AG08395 (cell line): ENCODE data around the gene ASCC2.
A peak's percentile ranks its signal among the peaks of the same experiment; 100 is the strongest.

Experiments used
- DNase-seq: peaks from one replicate; pipeline ENCODE4 v3.0.0; 2012; ENCODE audit warnings: mixed read lengths, low spot score

Gene ASCC2

DNA sequence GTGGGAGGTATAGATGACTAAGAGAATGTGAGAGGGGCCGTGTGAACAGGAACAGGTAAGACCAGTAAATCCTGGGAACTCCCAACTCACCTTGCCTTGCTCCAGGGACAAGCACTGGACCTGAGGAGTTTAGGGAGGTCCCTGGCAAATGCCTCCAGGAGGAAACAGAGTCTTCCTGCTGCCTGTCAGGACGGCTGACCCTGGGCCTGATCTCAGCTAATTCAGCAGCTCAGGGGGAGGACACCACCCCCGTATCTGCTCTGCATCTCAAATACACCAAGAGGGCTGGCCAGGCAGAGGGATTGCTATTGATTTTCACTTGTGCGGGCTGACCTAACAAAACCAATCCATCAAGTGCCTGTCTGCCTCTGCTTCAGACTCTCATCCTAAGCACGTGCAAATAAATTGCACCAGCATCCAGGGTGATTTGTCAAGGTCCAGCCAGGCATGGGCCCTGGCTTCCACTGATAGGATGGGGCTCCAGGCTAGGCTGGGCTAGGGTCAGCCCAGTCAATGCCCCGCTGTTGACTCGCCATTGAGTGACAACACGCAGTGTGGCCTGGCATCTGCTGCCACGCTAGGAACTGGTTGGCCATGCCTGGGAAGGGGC lies 50.6 kb downstream of the ASCC2 start:
- DNase-seq = no peak

DNA sequence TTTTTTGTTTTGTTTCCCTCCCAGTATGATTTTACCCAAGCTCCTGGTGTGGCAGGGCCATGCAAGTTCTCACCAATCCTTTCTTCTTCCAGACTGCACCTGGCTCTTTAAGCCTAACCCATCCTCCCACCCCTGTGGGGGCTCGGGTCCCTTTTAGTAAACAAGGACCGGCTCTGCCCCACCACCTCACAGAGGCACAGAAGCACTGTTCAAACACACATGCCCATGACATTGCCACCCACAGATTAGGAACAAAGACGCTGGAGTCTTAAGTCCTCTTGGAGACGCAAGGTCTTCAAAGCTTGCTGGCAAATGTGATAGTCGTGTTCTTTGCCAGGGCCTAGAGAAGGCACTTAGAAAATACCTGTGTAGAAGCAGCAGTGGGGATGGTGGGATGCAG lies 52.0 kb downstream of the ASCC2 start:
- no peak for DNase-seq

DNA sequence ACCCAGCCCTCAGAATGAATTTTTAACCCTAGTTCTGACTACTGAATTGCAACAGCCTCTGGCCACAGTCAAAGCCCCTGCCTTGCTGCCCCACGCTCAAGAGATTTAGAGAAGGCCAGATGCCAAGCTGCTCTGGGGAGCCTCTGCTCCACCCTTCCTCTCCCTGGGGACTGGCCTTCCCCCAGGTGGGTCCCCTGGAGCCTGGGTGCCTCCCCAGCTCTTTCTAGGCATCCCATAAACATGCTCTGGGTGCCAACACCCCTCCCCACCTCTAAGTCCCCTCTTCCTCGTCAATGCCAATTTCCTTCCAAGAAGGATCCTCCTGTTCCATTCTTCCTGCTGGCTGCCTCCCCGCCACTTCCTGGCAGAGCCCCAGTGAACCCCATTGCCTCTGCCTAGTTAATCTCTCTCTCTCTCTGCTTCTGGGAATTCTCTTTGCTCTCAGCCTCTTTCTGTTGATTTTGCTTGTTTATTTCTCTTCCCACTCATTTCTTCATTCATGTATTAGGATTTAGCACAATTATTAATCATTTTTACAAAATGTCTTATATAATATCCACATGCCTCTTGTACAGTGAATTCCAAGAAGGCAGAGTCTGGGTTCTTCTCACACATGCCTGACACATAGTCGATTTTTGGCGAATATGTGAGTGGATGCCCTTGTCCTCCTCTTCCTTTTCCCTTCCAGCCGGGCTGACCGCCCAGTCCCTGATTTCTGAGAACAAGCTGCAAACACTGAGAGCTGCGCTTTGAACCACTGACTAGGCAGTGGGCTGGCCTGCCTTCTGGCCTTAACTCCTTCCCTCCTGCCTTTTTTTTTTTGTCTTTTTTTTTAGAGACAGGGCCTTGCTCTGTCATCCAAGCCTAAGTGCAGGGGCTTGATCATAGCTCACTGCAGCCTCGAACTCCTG lies 53.4 kb downstream of the ASCC2 start:
- DNase-seq = peak; percentile 45

DNA sequence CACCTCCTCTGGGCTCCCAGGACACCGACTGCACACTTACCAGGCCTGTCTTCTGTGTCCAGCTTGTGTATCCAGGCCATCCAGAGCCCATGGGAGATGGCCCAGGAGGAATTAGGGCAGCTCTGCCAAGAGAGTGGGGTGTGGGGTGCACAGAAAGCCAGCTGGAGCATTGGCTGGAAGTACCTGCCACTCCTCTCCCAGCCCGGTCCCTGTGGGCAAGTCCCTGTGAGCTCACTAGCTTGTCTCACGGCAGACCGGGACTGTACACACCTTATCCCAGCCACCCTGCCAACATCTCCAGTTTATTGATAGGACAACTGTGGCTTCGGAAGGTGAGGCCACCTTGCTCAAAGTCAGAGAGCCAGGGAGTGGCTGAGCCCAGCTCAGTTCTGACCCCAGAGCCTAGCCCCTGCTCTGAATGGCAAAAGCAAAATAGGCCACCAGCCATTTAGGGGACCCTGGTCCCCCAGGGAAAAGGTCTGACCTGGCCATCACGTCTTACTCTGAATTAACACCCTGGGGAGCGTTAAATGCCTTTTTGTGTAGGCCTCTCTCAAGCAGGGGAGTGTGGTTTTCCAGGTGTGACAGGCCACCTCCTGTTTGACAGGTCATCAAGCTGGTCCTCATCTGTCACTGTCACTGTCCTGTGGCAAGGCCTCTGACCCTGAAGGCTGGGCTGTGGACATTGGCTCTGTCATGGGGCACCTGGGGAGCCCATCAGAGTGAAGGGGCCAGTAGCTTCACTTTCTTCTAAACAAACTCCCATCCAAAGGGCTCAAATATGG lies 55.8 kb downstream of the ASCC2 start:
- DNase-seq = peak; percentile 72

DNA sequence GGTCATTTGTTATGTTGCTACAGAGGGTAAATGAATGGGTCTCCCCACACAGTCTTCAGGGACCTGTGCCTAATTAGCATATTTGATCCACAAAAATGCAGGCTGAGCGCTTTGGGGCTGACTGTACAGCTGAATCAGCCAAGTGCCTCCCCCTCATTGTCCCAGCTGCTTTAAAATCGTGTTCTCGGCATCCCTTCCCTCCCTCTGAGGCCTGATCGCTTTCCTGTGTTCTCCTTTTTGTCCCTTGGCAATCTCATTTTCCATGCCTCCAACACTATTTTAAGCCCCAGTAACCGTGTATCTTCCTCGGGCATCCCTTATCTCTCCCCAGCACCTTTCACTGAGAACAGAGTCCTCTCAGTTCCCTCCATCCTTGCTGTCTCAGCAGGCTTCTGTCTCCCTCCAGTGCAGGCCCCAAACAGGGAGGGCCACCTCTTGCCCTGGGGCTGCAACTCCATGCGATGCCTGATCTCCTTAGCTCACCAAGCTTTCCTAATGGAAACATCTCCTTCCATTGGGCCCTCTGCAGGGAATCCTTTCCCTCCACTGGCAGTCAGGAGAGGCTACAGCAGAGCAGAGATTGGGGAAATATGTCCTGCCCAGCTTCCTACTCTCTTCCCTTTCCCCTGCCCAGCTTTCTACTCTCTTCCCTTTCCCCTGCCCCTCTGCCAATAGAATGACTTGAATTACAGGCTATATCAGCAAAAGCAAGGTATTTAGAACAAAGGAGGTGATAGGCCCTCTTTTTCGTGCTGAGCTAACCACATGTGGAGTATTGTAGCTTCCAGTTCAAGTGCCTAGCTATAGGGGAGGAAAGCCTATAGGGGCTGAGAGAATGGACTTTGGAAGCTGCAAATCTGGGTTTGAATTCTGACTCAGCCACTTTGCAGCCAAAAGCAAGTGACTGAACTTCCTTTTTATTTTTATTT lies 57.1 kb downstream of the ASCC2 start:
- peak; percentile 94 for DNase-seq

DNA sequence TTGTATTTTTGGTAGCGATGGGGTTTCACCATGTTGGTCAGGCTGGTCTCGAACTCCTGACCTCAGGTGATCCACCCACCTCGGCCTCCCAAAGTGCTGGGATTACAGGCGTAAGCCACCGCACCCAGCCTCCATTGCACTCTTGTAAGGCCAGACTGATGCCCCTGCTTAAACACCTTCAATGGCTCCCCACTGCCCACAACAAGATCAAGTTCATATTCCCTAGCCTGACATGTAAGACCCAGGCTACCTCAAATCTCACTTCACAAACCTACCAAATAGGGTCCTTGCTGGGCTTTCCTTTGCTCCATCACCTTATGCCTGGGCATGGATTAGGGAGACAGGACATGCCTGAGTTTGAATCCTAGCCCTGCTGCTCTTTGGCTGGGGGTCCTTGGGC lies 57.9 kb downstream of the ASCC2 start:
- DNase-seq = no peak

DNA sequence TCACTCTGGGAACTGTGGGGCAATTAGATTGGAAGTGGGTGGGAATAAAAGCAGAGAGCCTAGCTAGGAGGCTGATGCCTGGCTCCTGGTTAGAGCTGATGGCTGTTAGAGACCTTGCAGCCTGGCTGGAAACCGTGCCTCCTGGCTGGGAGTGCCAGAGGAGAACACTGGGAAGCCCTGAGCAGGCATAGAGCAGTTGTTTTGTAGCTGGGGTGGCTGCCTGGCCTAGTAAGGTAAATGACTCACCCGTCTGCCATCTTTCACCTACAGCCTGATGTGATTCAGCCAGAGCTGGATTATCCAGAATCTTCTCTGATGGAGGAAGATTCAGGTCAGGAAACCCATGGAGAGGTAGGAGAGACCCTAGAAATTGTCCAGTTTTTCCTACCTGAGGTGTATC lies 64.8 kb downstream of the ASCC2 start:
- DNase-seq = peak; percentile 20

DNA sequence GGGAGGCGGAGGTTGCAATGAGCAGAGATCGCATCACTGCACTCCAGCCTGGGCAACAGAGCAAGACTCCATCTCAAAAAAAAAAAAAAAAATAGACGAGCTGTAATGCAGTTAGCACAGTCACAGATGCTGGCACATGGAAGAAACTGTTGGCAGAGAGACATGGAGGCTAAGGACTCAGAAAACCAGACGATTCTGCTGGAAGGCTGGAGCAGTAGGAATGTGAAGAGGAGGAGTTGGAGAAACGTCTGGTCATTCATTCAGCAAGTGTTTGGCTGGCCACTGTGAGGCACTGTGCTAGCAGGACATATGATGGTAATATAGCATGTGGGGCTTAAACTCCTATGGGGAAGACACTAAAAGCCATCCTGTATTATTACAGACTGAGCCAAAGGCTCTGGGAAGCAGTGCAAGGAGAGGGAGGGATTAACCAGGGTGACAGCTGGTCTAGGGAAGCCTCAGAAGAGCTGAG lies 65.9 kb downstream of the ASCC2 start:
- DNase-seq = peak; percentile 86

DNA sequence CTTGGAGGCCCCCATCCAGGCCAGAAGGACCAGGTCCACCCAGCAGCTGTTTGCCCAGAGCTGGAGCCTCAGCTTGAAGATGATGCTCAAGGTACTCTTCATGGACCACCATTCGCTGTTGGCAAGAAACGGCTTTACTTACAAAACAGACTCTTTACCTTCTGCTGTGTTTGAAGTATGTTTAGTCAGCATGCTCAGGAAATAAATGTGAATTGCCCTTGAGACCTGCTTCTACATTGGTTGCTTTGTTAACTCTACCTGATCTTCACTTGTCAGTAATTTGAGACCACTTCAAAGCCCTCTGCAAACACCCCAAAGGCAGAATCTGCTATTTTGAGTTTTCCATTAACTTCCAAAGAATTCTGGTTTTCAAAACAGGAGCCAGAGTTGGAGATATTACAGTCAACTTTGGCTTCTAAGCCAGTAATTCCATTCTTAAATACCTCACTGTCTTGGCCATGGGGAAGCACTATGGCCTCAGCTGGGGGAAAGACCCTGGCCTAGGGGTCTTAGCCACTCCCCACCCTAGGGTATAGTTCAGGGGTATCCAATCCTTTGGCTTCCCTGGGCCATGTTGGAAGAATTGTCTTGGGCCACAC lies 68.3 kb downstream of the ASCC2 start:
- no peak for DNase-seq

DNA sequence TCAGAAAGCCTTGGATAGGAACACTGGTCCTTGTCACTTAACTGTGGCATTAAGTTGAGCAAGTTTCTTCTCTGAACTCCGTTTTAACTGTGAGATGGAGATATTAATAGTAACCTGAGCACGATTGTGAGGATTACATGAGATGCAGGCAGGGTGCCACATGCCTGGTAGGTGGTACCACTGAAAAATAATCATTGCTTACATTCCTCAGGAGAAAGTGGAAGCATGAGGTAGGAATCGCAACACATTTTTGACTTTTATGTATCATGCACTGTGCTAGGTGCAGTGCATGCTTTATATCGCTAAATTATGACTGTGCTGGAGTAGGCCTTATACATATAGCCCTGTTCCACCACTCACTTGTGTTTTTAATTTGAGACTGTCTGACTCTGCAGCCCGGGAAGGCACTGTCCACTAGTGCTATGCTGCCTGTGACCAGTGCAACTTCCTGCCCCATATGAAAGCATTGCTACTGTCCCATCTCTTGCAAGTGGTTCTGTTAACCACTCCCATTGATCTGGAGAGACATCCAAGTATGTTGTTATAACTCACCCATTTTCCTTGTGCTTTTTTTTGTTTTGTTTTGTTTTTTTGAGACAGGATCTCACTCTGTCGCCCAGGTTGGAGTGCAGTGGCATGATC lies 69.9 kb downstream of the ASCC2 start:
- peak; percentile 20 for DNase-seq

DNA sequence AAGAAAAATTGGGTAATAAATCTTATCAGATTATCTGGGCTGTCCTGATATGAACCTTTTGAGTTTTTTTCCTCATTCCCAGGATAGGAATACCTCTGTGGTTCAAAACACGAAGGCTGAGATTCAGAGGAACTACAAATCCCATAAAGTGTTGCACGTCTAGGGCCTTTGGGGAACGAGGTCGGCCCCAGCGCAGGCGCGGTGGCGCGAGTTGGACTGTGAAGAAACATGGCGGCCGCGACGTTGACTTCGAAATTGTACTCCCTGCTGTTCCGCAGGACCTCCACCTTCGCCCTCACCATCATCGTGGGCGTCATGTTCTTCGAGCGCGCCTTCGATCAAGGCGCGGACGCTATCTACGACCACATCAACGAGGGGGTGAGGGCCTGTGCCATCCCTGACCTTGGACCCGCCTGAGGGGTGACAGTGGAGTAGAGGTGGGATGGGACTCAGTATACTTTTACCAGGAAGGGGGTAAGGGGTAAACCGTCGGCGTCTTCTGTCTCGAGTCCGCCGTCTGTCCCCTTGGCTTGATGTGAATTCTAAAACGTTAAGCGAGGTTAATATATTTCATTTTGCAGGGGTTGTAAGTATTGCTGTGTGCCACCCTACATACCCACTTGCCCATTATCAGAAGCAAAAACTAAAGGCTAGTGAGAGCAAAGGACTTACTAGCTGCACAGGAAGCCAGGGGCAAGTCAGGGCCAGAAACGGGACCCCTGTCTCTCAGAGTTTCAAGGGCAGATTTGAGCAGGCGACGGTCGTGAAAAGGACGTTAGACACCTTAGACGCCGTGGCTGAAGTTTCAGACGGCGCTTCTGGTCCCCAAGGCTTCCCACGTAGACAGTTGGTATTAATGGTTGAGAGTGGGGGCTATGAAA lies 70.7 kb downstream of the ASCC2 start, which contains the start of gene UQCR10:
UQCR10 (plus strand) TSS at position 199 of the 881 bp plus-strand sequence; CDS start at position 229, 30 bp downstream.
- DNase-seq = peak; percentile 97

DNA sequence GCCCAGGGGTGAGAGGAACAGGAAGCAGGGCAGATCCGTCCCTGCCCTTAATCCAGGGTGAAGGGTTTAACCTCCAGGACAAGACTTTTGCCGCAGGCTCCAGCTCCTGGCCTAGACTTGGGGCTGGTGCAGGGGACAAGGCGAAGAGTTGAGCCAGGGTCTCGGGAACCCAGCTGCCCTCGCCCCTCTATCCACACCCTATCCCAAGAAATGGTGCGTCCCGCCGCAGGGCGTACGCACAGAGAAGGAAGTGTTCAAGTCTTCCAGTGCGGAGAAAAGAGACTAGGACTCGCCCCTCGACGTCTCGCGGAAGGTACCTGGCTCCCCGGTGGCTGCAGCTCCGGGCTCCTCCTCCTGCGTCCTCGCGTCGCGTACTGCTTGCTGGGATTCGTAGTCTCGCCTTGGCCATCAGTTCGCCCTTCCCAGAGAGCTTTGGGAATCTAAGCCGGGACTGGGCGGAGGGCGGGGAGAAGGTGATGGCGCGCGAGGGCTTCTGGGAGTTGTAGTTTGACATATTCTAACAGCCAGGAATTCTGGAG lies 71.4 kb downstream of the ASCC2 start, which contains the start of gene ZMAT5:
ZMAT5 (minus strand) TSS at position 376 of the 539 bp plus-strand sequence. CDS start 18,463 bp downstream, outside the sequence.
- peak; percentile 99 for DNase-seq

DNA sequence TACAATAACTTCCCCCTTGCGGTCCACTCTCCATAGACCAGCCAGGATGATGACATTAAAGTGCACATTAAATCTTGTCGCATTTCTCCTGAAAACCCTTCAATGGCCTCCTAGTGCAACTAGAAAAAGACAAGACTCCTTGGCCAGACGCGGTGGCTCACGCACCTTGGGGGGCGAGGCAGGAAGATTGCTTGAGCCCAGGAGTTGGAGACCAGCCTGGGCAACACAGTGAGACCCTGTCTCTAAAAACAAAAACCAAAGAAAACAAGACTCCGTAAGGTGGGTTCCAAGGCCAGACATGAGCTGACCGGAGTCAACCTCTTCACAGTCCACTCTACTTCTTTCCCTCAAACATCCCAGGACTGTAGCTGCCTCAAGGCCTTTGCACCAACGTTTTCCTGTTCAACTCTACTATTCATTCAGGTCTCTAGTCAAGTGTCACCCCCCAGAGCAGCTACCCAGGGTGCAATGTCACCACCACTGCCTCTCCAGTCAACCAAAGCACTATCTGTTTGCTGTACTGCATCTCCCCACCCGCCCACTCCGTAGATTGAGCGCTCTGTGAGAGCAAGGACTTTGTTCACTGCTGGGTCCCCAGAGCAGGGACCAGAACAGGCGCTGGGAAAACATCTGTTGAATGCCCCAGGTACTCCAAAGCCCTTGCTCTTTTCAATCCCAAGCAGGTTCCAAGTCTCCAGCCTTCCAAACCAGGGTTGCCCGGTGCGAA lies 72.0 kb downstream of the ASCC2 start:
- DNase-seq = peak; percentile 20

DNA sequence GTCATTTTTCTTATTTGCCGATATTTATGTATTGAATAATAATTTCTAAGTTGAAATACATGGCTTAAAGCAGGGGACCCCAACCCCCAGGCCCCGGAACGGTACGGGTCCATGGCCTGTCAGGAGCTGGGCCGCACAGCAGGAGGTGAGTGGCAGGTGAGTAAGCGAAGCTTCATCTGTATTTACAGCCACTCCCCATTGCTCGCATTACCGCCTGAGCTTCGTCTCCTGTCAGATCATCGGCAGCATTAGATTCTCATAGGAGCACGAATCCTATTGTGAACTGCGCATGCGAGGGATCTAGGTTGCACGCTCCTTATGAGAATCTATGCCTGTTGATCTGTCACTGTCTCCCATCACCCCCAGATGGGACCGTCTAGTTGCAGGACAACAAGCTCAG lies 75.8 kb downstream of the ASCC2 start:
- DNase-seq = no peak

DNA sequence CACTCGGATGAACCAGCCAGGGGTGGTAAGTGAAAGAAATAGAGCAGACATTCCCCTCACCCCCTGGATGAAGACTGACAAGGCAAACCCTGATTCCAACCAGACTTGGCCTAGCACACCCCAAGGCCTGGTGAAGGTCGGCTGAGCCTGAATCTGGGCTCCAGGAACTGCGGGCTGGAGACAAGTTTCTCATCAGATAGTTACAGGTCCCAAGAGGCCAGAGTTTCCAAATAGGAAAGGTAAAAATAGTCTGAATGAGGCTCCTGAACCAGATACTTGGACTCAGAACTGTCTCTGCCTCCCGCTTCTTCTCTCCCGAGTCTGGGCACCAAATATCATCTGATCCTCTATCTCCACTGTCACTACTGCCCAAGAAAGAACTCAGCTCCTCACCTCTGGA lies 79.1 kb downstream of the ASCC2 start:
- no peak for DNase-seq

DNA sequence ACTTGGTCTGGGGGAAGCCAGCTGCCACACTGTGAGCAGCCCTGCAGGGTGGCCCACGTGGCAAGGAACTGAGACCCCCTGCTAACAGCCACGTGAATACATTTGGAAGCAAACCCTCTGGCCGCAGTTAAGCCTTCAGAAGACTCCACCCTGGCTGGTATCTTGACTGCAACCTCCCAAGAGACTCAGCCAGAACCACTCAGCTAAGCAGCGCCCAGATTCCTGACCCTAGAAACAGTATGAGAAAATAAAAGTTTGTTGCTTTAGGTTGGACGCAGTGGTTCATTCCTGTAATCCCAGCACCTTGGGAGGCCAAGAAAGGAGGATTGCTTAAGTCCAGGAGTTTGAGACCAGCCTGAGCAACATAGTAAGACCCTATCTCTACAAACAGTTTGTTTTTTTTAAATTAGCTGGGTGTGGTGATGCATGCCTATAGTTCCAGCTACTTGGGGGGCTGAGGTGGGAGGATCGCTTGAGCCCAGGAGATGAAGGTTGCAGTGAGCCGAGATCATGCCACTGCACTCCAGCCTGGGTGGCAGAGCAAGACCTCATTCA lies 79.9 kb downstream of the ASCC2 start:
- no peak for DNase-seq

DNA sequence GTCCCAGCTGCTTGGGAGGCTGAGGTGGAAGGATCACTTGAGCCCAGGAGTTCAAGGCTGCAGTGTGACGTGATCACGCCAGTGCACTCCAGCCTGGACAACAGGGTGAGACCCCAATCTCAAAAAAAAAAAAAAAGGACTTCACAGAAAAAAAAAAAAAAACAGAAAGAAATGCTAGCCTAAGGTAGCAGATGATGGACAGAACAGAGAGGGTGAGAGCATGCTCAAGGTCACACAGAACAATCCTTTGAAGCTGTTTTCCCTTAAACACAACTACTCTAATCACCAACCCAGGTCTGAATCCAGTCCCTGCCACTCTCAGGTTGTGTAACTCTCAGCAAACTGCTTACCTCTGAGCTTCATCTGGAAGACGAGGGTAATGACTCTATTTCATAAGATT lies 81.0 kb downstream of the ASCC2 start:
- no peak for DNase-seq

DNA sequence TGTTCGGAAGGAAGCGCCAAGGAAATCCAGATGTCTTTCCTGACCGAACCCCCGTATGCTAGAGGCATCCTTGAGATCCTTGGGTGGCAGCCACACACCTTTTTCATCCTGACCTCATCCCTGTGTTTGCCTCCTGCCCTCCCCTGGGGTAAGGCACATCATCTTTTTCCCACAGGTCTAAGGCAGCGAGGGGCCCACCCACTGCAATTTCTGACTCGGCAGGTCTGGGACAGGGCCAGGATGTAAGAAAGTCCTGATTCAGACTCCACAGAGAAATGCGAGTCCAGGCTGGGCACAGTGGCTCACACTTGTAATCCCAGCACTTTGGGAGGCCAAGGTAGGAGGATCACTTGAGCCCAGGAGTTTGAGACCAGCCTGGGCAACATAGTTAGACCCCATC lies 81.7 kb downstream of the ASCC2 start:
- DNase-seq = no peak
